ENCODE measurements around the gene BPHL.
"Not testable (repeated sequence)": the region's sequence is repeated elsewhere in the genome, so short reads cannot be mapped to it uniquely, and the experiment has no call there.

The BPHL gene

DNA sequence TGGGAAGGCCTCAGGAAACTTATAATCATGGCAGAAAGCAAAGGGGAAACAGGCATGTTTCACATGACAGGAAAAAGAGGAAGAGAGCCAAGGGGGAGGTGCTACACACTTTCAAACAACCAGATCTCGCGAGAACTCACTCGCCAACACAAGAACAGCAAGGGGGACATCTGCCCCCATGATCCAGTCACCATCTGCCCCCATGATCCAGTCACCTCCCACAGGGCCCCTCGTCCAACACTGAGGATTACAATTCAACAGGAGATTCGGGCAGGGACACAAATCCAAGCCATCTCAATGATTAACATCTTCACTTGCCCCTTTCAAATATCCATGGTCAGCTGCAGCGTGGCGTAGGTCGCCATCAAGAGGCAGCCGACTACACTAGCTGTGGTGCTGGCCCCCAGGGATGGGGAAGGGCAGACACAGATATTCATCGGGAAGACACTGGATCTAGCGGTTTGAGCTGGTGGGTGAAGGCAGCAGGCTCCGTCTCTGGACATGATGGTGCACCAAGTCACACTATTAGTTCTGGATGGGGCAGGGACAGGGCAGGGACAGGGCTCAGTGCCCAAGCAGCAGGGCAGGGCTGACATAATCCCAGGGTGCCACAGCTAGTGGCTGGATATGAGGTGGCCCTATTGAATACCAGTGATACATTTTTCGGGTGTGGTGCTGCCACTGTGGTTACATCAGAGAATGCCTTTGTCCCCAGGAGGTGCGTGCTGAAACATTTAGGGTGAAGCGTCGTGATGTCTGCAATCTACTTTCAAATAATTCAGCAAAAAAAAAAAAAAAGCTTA is 77.4 kb downstream of the BPHL start:
- H3K79me2 ChIP-seq (ENCODE audit: insufficient read depth, low read length), result no peaks in the 10 kb centered on the region
- H3K4me2 ChIP-seq (ENCODE audit: low read depth, low read length, poor library complexity, severe bottlenecking), result peak overlapping the region; percentile 56
- peak overlapping the region; percentile 57 for H2AFZ ChIP-seq (ENCODE audit: low read depth, low read length, severe bottlenecking)
- H3K4me3 ChIP-seq (ENCODE audit: insufficient read depth, low read length, poor library complexity, severe bottlenecking), result peak overlapping the region; percentile 43
- H3K9me2 ChIP-seq (replicated peaks; ENCODE audit: insufficient read depth, low read length), result no peaks in the 10 kb centered on the region
- no peaks in the 10 kb centered on the region for H4K20me1 ChIP-seq (ENCODE audit: low read depth, low read length)
- H3K27me3 ChIP-seq (ENCODE audit: low read length), result no peaks in the 10 kb centered on the region
- peak overlapping the region; percentile 36 for H3K27ac ChIP-seq (ENCODE audit: low read depth, low read length)
- peak overlapping the region; percentile 49 for H3K9ac ChIP-seq (ENCODE audit: low read length)
- peaks cover 8% of the 10 kb centered on the region; the same call in 1 of the 2 replicates for H3F3A ChIP-seq (ENCODE audit: insufficient read depth)
- H3K9me3 ChIP-seq (ENCODE audit: insufficient read depth, low read length), result no peaks in the 10 kb centered on the region
- TF ChIP-seq, protein P1, sequence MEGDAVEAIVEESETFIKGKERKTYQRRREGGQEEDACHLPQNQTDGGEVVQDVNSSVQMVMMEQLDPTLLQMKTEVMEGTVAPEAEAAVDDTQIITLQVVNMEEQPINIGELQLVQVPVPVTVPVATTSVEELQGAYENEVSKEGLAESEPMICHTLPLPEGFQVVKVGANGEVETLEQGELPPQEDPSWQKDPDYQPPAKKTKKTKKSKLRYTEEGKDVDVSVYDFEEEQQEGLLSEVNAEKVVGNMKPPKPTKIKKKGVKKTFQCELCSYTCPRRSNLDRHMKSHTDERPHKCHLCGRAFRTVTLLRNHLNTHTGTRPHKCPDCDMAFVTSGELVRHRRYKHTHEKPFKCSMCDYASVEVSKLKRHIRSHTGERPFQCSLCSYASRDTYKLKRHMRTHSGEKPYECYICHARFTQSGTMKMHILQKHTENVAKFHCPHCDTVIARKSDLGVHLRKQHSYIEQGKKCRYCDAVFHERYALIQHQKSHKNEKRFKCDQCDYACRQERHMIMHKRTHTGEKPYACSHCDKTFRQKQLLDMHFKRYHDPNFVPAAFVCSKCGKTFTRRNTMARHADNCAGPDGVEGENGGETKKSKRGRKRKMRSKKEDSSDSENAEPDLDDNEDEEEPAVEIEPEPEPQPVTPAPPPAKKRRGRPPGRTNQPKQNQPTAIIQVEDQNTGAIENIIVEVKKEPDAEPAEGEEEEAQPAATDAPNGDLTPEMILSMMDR (IDR thresholded peaks at IDR 0.05; ENCODE audit: insufficient read depth, low read length, poor library complexity, severe bottlenecking), result no peak
- no peak for TF ChIP-seq EZH2phosphoT487 (conservative IDR thresholded peaks at IDR 0.05; ENCODE audit: low read length)
- no peaks in the 10 kb centered on the region for H3K36me3 ChIP-seq (ENCODE audit: low read length)

DNA sequence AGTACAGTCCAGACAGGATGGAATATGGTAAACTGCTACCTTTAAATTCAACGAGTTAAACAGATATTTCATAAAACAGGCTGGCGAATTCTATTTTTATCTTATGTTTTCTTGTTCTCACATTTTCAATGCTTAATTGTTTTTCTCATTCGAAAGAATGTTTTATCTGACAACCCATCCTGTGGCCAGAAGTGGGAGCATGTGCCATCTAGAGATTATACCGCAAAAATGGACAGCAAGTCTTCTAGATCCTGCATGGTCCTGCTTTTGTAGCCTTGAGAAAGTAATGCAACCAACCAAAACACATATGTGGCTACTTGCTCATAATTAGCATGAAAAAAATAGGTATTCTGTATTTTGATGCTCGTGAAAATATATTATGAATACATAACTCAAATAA is 78.3 kb downstream of the BPHL start:
- Histone ChIP-seq H3K9me2 (replicated peaks; ENCODE audit: insufficient read depth, low read length) (no peaks in the 10 kb centered on the region), H2AFZ (ENCODE audit: low read depth, low read length, severe bottlenecking) (no peak overlapping the region), H3K4me2 (ENCODE audit: low read depth, low read length, poor library complexity, severe bottlenecking) (no peak overlapping the region), H3K36me3 (ENCODE audit: low read length) (no peaks in the 10 kb centered on the region), H3K4me3 (ENCODE audit: insufficient read depth, low read length, poor library complexity, severe bottlenecking) (no peak overlapping the region), H3F3A (ENCODE audit: insufficient read depth) (peaks cover 8% of the 10 kb centered on the region; the same call in 1 of the 2 replicates), H3K9ac (ENCODE audit: low read length) (no peak overlapping the region), H4K20me1 (ENCODE audit: low read depth, low read length) (no peaks in the 10 kb centered on the region), H3K27ac (ENCODE audit: low read depth, low read length) (no peak overlapping the region), H3K27me3 (ENCODE audit: low read length) (no peaks in the 10 kb centered on the region), H3K9me3 (ENCODE audit: insufficient read depth, low read length) (no peaks in the 10 kb centered on the region), H3K79me2 (ENCODE audit: insufficient read depth, low read length) (no peaks in the 10 kb centered on the region)
- no peak for TF ChIP-seq EZH2phosphoT487 (conservative IDR thresholded peaks at IDR 0.05; ENCODE audit: low read length)
- TF ChIP-seq, protein P1 (IDR thresholded peaks at IDR 0.05; ENCODE audit: insufficient read depth, low read length, poor library complexity, severe bottlenecking), result no peak

DNA sequence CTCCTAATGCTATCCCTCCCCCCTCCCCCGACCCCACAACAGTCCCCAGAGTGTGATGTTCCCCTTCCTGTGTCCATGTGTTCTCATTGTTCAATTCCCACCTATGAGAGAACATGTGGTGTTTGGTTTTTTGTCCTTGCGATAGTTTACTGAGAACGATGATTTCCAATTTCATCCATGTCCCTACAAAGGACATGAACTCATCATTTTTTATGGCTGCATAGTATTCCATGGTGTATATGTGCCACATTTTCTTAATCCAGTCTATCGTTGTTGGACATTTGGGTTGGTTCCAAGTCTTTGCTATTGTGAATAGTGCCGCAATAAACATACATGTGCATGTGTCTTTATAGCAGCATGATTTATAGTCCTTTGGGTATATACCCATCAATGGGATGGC is 79.2 kb downstream of the BPHL start:
- not testable (repeated sequence) for H3K79me2 ChIP-seq (ENCODE audit: insufficient read depth, low read length); H4K20me1 ChIP-seq (ENCODE audit: low read depth, low read length); H2AFZ ChIP-seq (ENCODE audit: low read depth, low read length, severe bottlenecking); H3K4me3 ChIP-seq (ENCODE audit: insufficient read depth, low read length, poor library complexity, severe bottlenecking); H3K36me3 ChIP-seq (ENCODE audit: low read length); H3K27ac ChIP-seq (ENCODE audit: low read depth, low read length); H3K4me2 ChIP-seq (ENCODE audit: low read depth, low read length, poor library complexity, severe bottlenecking); H3F3A ChIP-seq (ENCODE audit: insufficient read depth); H3K9ac ChIP-seq (ENCODE audit: low read length); H3K9me3 ChIP-seq (ENCODE audit: insufficient read depth, low read length); H3K9me2 ChIP-seq (replicated peaks; ENCODE audit: insufficient read depth, low read length); H3K27me3 ChIP-seq (ENCODE audit: low read length)

DNA sequence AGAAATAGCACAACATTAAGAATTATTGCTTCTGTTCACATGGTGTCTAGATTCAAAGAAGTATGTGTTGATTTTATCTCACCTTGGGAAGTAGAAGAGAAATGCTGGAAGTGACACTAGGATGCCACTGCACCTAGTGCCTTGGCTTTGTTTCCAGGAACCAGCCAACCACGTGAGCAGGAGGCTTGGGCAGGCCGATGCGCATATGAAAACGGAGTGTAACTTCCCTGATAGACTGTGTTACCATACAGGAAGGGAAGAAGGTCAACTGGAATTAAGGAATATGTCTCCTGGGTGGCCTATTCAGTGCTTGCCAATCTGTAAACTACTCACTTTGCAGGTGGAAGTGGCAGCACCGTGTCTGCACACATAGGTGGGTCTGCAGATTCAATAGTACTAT is 80.9 kb downstream of the BPHL start:
- H3K9ac ChIP-seq (ENCODE audit: low read length), result no peak overlapping the region
- no peak overlapping the region for H2AFZ ChIP-seq (ENCODE audit: low read depth, low read length, severe bottlenecking)
- no peak overlapping the region for H3K4me2 ChIP-seq (ENCODE audit: low read depth, low read length, poor library complexity, severe bottlenecking)
- no peaks in the 10 kb centered on the region for H4K20me1 ChIP-seq (ENCODE audit: low read depth, low read length)
- no peak overlapping the region for H3K4me3 ChIP-seq (ENCODE audit: insufficient read depth, low read length, poor library complexity, severe bottlenecking)
- no peaks in the 10 kb centered on the region for H3K36me3 ChIP-seq (ENCODE audit: low read length)
- no peaks in the 10 kb centered on the region for H3K79me2 ChIP-seq (ENCODE audit: insufficient read depth, low read length)
- H3K9me3 ChIP-seq (ENCODE audit: insufficient read depth, low read length), result no peaks in the 10 kb centered on the region
- TF ChIP-seq, protein P1 (IDR thresholded peaks at IDR 0.05; ENCODE audit: insufficient read depth, low read length, poor library complexity, severe bottlenecking), result no peak
- no peak for TF ChIP-seq EZH2phosphoT487 (conservative IDR thresholded peaks at IDR 0.05; ENCODE audit: low read length)
- no peak overlapping the region for H3K27ac ChIP-seq (ENCODE audit: low read depth, low read length)
- H3F3A ChIP-seq (ENCODE audit: insufficient read depth), result peaks cover 25% of the 10 kb centered on the region
- no peaks in the 10 kb centered on the region for H3K9me2 ChIP-seq (replicated peaks; ENCODE audit: insufficient read depth, low read length)
- H3K27me3 ChIP-seq (ENCODE audit: low read length), result no peaks in the 10 kb centered on the region
